Chondrocyte (in vitro differentiated cells): ENCODE results near the gene CTXN1. TPM values are rescaled to one million over a fixed set of nuclear protein-coding genes. Genes with fewer than 3 reads are reported as not detected.

Source experiments
- DNase-seq: peaks from one replicate; pipeline ENCODE4 v3.0.0; 2021; ENCODE audit warnings: mixed read lengths, low spot score
- H3K27ac Mint-ChIP-seq: one replicate; pipeline ENCODE4 v1.8.0; 2021; ENCODE audit warnings: mild to moderate bottlenecking, moderate library complexity, mixed read lengths; ENCODE audit not compliant: unreplicated experiment
- H3K27me3 Mint-ChIP-seq: 2 replicates; pipeline ENCODE4 v1.8.0; 2021; ENCODE audit warnings: low read depth, mixed read lengths
- H3K36me3 Mint-ChIP-seq: 2 replicates; pipeline ENCODE4 v1.8.0; 2021; ENCODE audit warnings: low read depth, mixed read lengths
- H3K4me1 Mint-ChIP-seq: 2 replicates; pipeline ENCODE4 v1.8.0; 2021; ENCODE audit warnings: low read depth, mild to moderate bottlenecking, mixed read lengths
- H3K4me3 Mint-ChIP-seq: one replicate; pipeline ENCODE4 v1.8.0; 2021; ENCODE audit warnings: mild to moderate bottlenecking, moderate library complexity, mixed read lengths; ENCODE audit not compliant: unreplicated experiment
- H3K9me3 Mint-ChIP-seq: 2 replicates; pipeline ENCODE4 v1.8.0; 2021; ENCODE audit warnings: low read depth, mixed read lengths
- CTCF ChIP-seq: fragments of 200-600 bp; sonication (generic); IDR thresholded peaks from 2 replicates; pipeline ENCODE4 v1.5.0; 2021; ENCODE audit warnings: antibody characterized with exemption, mild to moderate bottlenecking, moderate library complexity
- total RNA-seq: library from RNA; stranded (reverse); gene quantifications from 3 replicates; pipeline ENCODE4 v1.2.1, GENCODE V29; 2021

The CTXN1 gene
- total RNA-seq, 1 donor from 2014 or later = 36.0 TPM

GRCh38 chr19:7910321-7911161 is 15.4 kb downstream of the CTXN1 start:
- peaks cover 8% of the 10 kb centered on the region for H3K4me1 Mint-ChIP-seq
- no peak overlapping the region for H3K4me3 Mint-ChIP-seq
- no peaks in the 10 kb centered on the region for H3K9me3 Mint-ChIP-seq
- no peak overlapping the region for H3K27ac Mint-ChIP-seq
- H3K27me3 Mint-ChIP-seq = no peaks in the 10 kb centered on the region
- H3K36me3 Mint-ChIP-seq = peaks cover 14% of the 10 kb centered on the region
- peak; percentile 92 for DNase-seq
- TF ChIP-seq CTCF = no peak

- peak; percentile 84 for DNase-seq
- H3K9me3 Mint-ChIP-seq = no peaks in the 10 kb centered on the region
- H3K4me3 Mint-ChIP-seq = no peak overlapping the region
- H3K36me3 Mint-ChIP-seq = peaks cover 14% of the 10 kb centered on the region
- H3K27me3 Mint-ChIP-seq = no peaks in the 10 kb centered on the region
- peaks cover 16% of the 10 kb centered on the region for H3K4me1 Mint-ChIP-seq
- no peak overlapping the region for H3K27ac Mint-ChIP-seq
- no peak for TF ChIP-seq CTCF
Observed at GRCh38 chr19:7909471-7910067, 16.4 kb downstream of the CTXN1 start.

GRCh38 chr19:7908742-7909461 is 17.0 kb downstream of the CTXN1 start:
- no peak overlapping the region for H3K4me3 Mint-ChIP-seq
- H3K27me3 Mint-ChIP-seq = no peaks in the 10 kb centered on the region
- H3K27ac Mint-ChIP-seq = no peak overlapping the region
- peaks cover 14% of the 10 kb centered on the region for H3K36me3 Mint-ChIP-seq
- no peaks in the 10 kb centered on the region for H3K9me3 Mint-ChIP-seq
- peak; percentile 95 for DNase-seq
- peaks cover 18% of the 10 kb centered on the region for H3K4me1 Mint-ChIP-seq
- TF ChIP-seq CTCF = no peak

DNA sequence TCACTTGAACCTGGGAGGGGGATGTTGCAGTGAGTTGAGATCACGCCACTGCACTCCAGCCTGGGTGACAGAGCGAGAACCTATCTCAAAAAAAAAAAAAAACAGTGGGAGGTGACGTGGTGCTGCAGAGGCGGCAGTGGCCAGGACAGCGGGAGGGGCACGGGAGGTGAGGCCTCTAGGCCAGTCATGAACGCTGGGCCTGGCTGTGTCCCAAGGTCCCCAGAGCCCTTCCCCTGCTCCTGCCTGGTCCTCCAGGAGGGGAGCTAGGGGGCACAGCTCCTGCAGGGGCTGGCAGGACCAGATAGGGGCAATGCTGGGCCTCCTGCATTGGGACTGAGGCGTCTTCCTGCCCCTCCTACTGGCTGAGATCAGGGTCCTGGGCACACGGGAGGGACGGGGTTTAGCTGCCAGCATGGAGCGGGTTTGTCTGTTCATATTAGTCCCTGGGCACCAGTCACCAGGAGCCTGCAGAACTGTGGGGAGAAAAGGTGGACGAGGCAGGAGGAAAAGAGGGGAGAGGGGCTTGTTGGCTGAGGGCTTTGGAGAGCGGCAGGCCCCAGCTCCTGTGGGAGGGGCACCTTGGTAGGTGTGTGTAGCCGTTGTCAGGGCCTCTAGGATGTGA is 17.7 kb downstream of the CTXN1 start:
- no peak for DNase-seq

More for the DNA sequence above, 17.7 kb downstream of the CTXN1 start:
- Mint-ChIP-seq H3K27ac (no peak overlapping the region), H3K4me3 (no peak overlapping the region), H3K4me1 (peaks cover 18% of the 10 kb centered on the region), H3K9me3 (no peaks in the 10 kb centered on the region), H3K27me3 (no peaks in the 10 kb centered on the region), H3K36me3 (peaks cover 14% of the 10 kb centered on the region)
- no peak for TF ChIP-seq CTCF
